Erythroblast (primary cell): Measurements from ENCODE around the gene NME7.
A peak's percentile ranks its signal among the peaks of the same experiment; 100 is the strongest.

Source experiments
- DNase-seq, 2 experiments: peaks; one replicate each; lab custom pipeline; 2025; lab: John Stamatoyannopoulos, UW
- GATA1 ChIP-seq: IDR thresholded peaks from 2 replicates; pipeline ENCODE4 v1.6.1; 2011; ENCODE audit warnings: low read depth, mild to moderate bottlenecking, control low read depth, low read length, moderate library complexity
- POLR2A ChIP-seq: IDR thresholded peaks from 2 replicates; pipeline ENCODE4 v1.6.1; 2011; ENCODE audit warnings: mild to moderate bottlenecking, low read length

The NME7 gene

DNA sequence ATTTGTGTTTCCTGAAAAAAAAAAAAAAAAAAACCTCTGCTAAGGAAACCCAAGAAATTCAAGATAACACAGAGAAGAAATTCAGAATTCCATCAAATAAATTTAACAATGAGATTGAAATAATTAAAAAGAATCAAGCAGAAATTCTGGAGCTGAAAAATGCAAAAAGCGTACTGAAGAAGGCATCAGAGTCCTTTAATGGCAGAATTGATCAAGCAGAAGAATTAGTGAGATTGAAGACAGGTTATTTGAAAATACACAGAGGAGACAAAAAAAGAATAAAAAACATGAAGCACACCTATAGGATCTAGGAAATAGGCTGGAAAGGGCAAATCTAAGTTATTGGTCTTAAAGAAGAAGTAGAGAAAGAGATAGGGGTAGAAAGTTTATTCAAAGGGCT, 38.2 kb downstream of the NME7 start:
- TF ChIP-seq GATA1 (no peak), POLR2A (no peak)
- no peak for DNase-seq

- TF ChIP-seq POLR2A (peak; percentile 30), GATA1 (peak; percentile 16)
Observed at GRCh38 chr1:169327875-169328274, 39.7 kb downstream of the NME7 start.

GRCh38 chr1:169326956-169327268, 40.7 kb downstream of the NME7 start:
- TF ChIP-seq GATA1 (no peak), POLR2A (peak; percentile 36)
- peak; percentile 77 to 78 for DNase-seq

More at GRCh38 chr1:169327875-169328274, 39.7 kb downstream of the NME7 start:
- DNase-seq = peak; percentile 79 to 90

DNA sequence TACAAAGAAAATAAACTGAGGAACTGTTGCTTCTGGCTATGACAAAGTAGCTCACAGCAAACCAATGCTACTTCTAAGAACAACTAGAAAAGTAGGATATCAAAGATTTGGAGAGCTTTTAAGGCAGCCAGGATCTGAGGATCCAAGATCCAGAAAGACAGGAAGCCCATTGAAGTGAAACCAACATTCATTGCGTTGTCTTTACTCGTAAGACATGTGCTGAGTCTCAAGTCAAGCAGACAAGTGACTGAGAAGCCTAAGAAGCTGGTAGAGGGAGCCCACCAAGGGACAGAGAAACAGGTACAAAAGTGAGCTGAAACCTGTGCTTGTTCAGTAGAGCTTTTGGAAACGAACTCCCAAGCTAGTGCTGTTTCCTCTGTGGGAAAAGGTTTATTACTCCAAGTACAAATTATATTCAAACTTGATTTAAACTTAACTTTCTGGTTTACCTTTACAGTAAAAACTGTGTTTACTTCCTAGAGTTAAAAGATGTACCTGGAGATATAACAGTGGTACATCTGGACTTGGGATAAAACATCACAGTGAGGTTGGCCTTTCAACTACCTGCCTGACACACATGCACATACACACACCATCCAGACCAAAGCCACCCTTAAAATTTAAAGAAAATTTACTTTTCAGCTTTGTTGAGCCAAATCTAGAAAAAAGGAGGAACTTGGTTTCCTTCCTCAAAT, 41.2 kb downstream of the NME7 start:
- TF ChIP-seq GATA1 (no peak), POLR2A (no peak)
- DNase-seq = peak; percentile 55 to 69

DNA sequence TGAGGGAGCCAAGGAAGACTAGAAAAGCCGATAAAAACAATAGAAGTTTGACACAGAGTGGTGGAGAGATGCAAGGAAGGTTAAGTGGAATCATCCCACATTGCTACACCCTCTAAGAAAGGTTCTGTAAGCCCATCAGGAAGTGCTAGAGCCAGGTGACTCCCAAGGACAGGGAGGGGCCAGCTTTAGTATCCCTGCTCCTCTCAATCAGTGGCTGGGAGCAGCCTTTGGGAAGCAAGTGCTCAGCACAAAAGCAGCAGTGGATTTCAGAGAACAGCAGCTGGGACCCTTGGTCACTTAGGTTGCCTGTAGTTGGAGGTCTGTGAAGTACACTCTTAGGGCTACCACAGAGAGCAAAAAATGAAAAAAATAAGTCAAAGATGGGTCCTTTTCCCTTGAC, 42.5 kb downstream of the NME7 start:
- no peak for DNase-seq
- TF ChIP-seq GATA1 (no peak), POLR2A (no peak)

DNA sequence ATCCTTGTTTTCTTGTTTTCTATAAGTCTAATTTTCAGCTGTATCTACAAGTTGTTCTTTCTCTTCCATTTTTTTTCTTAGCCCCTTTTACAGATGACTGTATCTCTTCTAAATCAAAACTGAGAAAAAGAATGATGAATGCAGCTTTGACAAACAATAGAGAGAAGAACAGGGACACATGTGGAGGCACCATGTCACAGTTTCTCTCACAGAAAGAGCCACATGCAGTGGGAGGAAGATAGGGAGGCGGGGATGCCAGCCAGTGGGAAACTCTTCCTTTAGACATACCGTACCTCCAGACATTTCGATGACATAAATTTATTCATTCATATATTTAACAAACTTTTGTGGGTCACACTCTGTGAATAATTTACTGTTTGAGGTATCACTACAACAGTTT, 45.5 kb downstream of the NME7 start:
- DNase-seq = no peak
- TF ChIP-seq GATA1 = no peak
- no peak for TF ChIP-seq POLR2A

- peak in 1 of 2 experiments; percentile 11 for DNase-seq
- TF ChIP-seq GATA1 = no peak
- TF ChIP-seq POLR2A = no peak
Observed at GRCh38 chr1:169321539-169321938, 46.1 kb downstream of the NME7 start.

GRCh38 chr1:169318536-169319244, 48.9 kb downstream of the NME7 start:
- no peak for DNase-seq
- no peak for TF ChIP-seq POLR2A
- no peak for TF ChIP-seq GATA1

DNA sequence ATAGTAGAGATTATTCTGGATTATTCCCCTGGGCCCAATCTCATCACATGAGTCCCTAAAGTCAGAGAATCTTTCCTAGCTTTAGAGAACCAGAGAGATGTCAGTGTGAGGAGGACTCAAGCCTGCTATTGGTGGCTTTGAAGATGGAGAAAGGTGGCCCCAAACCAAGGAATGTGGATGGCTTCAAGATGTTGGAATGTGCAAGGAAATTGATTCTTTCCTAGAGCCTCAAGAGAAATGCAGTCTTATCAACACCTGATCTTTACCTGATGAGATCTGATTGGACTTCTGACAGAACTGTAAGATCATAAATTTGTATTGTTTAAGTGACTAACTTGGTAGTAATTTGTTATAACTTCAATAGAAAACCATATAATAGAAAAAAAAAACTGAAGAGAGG, 51.0 kb downstream of the NME7 start:
- TF ChIP-seq GATA1 (no peak), POLR2A (no peak)
- DNase-seq = no peak

GRCh38 chr1:169312084-169312954, 55.3 kb downstream of the NME7 start:
- peak; percentile 58 for TF ChIP-seq POLR2A
- no peak for TF ChIP-seq GATA1
- peak; percentile 88 for DNase-seq

- TF ChIP-seq GATA1 (no peak), POLR2A (peak; percentile 62)
- peak; percentile 86 to 93 for DNase-seq
Observed at GRCh38 chr1:169309178-169310166, 58.1 kb downstream of the NME7 start.

DNA sequence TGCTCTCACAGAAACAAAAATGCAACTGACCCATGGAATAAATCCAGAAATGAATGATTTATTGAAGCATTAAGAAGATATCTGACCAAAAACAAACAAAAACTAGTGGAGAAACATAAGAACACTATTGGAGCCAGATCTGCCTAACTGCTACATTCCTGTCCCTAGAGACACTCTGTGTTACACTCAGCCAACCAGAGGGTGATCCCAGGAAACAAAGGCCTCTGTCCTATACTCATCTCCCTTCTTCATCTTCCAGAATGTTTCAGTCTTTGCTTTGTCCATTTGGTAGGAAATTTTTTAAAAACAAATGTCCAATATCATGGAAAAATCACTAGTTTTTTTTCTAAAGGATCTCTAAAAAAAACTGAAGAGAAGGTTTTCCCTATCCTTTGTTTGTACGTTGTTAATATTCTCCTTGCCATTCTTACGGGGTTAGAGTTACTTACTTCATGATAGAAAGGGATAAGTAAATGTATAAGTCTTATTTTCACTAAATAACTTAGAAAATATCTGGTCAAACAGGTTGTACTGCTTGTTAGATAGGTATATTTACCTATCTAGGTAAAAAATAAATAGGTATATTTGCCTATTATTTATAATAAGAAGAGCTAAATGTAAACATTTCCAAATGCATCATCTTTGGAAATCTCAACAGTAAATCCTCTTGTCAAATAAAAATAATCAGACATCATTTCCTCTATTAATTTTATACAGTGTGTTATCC, 59.1 kb downstream of the NME7 start:
- DNase-seq = peak in 1 of 2 experiments; percentile 29
- TF ChIP-seq GATA1 (no peak), POLR2A (no peak)
